Activated B cell treated with CpG ODN at 0.5 μM for 24 hours (primary cell): ENCODE measurements around the gene HSPA4. TPM values are rescaled to one million over a fixed set of nuclear protein-coding genes. Genes with fewer than 3 reads are reported as not detected.

Source experiments
- ATAC-seq: fragments of 200-7000 bp; cut with Tn5 transposase; one replicate; pipeline ENCODE4 v1.10.0; 2021; ENCODE audit warnings: low read depth, mild to moderate bottlenecking, moderate library complexity
- CTCF ChIA-PET: fragments of 350-600 bp; sonication (Branson Sonifier 250); formaldehyde crosslinking; loops from one replicate; lab custom pipeline; 2021; ENCODE audit warnings: antibody characterized with exemption; lab: Charles Lee
- POLR2A ChIA-PET: fragments of 350-600 bp; sonication (Branson Sonifier 250); formaldehyde crosslinking; loops from one replicate; lab custom pipeline; 2021; ENCODE audit warnings: antibody characterized with exemption; lab: Charles Lee
- DNase-seq: peaks from one replicate; pipeline ENCODE4 v3.0.0; 2022
- H3K27ac Mint-ChIP-seq: one replicate; pipeline ENCODE4 v1.8.0; 2020; ENCODE audit warnings: mixed read lengths
- H3K27me3 Mint-ChIP-seq: one replicate; pipeline ENCODE4 v1.8.0; 2021; ENCODE audit warnings: mixed read lengths
- H3K36me3 Mint-ChIP-seq: one replicate; pipeline ENCODE4 v1.8.0; 2021; ENCODE audit warnings: low read depth, mixed read lengths
- H3K4me1 Mint-ChIP-seq: one replicate; pipeline ENCODE4 v1.8.0; 2021; ENCODE audit warnings: mixed read lengths
- H3K4me3 Mint-ChIP-seq: one replicate; pipeline ENCODE4 v1.8.0; 2020; ENCODE audit warnings: mild to moderate bottlenecking, mixed read lengths
- H3K9me3 Mint-ChIP-seq: one replicate; pipeline ENCODE4 v1.8.0; 2020; ENCODE audit warnings: mixed read lengths
- CTCF ChIP-seq: fragments of 200-600 bp; IDR thresholded peaks from one replicate; pipeline ENCODE4 v1.8.0; 2022; ENCODE audit warnings: antibody characterized with exemption, mild to moderate bottlenecking
- intact Hi-C: fragments of 100-400 bp; cut with micrococcal nuclease; formaldehyde crosslinking; loops from one replicate; pipeline ENCODE4 v1.15.1; 2024
- total RNA-seq: library from RNA; stranded (reverse); gene quantifications from 2 replicates; pipeline ENCODE4 v1.2.3, GENCODE V29; 2022

Gene HSPA4
- total RNA-seq, 1 donor from 2014 or later = 152 TPM

DNA sequence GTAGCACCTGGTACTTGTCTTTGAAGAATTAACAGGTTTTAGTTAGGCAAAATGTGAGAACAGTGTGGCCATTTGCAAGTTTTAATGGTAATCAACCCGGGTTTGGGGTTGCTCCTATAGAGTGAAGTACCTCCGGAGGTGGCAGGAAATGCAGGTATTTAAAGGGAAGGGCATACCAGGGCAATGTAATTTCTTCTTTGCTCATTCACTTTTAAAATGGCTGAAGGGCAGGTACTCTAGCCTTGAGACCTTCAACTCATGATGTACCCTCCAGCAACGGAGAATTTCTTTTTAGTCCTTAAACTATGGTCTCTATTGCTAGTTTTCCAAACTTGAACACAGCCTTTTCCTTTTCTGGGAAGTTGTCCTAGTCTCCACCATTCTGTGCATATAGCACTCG is 1.3 kb upstream of the HSPA4 start:
- POLR2A ChIA-PET = interaction anchor here (0.8 to 4.0 kb wide), 10 partner anchors 12 to 1126 kb away, joined by 3 to 132 read pairs (median 19); partner anchors contain the start of genes AFF4, RAD50, SKP1 and ZCCHC10
- TF ChIP-seq CTCF = no peak
- DNase-seq (no peak), ATAC-seq (no peak)
- H3K4me3 Mint-ChIP-seq = peak overlapping the region; percentile 96
- no peaks in the 10 kb centered on the region for H3K27me3 Mint-ChIP-seq
- H3K9me3 Mint-ChIP-seq = no peaks in the 10 kb centered on the region
- CTCF ChIA-PET = interaction anchor here (1.2 kb wide), 1 partner anchor 87 kb away, joined by 3 read pairs; the partner anchor contains the start of gene AFF4
- peaks cover 68% of the 10 kb centered on the region for H3K4me1 Mint-ChIP-seq
- peak overlapping the region; percentile 99 for H3K27ac Mint-ChIP-seq
- intact Hi-C loops = loop anchor here (2.0 to 10.0 kb wide), 5 partner anchors 917 to 1256 kb away; partner anchors contain the start of genes C5orf15, FNIP1 and VDAC1
- H3K36me3 Mint-ChIP-seq = peaks cover 22% of the 10 kb centered on the region

GRCh38 chr5:133051061-133051541 is 712 bp upstream of the HSPA4 start:
- ATAC-seq = no peak
- Mint-ChIP-seq H3K27me3 (no peaks in the 10 kb centered on the region), H3K4me3 (peak overlapping the region; percentile 96), H3K36me3 (peaks cover 22% of the 10 kb centered on the region), H3K9me3 (no peaks in the 10 kb centered on the region), H3K4me1 (peaks cover 68% of the 10 kb centered on the region), H3K27ac (peak overlapping the region; percentile 99)
- DNase-seq = no peak
- no peak for TF ChIP-seq CTCF
- POLR2A ChIA-PET = interaction anchor here (0.6 to 4.0 kb wide), 27 partner anchors 8 to 1174 kb away, joined by 3 to 132 read pairs (median 5); partner anchors contain the start of genes AFF4, KIF3A, PPP2CA and RAD50
- CTCF ChIA-PET = interaction anchor here (1.0 to 1.2 kb wide), 2 partner anchors 18 to 87 kb away, joined by 3 read pairs; partner anchors contain the start of gene AFF4
- intact Hi-C loops = loop anchor here (1.0 to 10.0 kb wide), 8 partner anchors 18 to 1256 kb away; partner anchors contain the start of genes AFF4, C5orf15, FNIP1 and VDAC1

DNA sequence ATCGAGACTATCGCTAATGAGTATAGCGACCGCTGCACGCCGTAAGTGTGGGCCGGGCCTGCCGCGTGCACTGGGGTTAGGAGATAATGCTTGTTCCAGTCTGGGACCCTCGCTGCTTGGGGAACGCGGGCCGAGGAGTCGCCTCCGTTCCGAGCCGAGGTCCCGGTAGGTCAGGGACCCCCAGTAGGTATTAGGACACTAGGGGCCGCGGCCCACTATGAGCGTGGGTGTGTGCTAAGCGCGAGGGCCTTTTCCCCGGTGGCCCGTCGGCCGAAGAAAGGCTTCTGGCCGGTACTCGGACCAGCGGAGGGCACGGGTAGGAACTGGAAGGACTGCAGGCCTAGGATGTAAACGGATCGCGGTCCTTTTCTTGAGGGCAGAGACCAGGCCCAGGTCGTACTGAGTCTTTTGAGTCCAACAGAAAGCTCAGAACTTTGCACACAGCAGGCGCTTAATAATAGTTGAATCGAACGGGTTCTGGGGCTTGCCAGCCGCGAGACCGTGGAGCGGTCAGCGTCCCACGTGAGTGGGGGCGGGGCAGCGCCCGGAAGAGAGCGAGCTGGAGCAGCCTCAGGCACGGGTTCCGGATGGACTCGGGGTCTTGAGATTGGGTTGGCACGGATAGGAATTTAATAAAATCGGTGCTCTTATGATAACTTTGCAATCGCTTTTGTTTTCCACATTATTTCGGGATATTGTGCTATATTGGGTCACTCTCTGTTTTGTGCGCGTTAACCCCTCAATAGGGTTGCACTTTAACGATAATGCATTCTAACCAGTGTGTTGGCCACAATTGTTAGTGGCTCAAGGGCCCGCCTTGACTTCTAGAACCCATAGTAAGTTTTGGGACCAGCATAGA is 733 bp downstream of the HSPA4 start:
- intact Hi-C loops = loop anchor here (2.0 to 10.0 kb wide), 5 partner anchors 50 to 1258 kb away; partner anchors contain the start of genes C5orf15 and FNIP1
- DNase-seq (peak; percentile 57), ATAC-seq (no peak)
- ChIA-PET CTCF (interaction anchor here (1.0 to 1.1 kb wide), 2 partner anchors 20 to 52 kb away, joined by 3 read pairs; no protein-coding TSS in a partner anchor), POLR2A (interaction anchor here (0.6 to 4.0 kb wide), 26 partner anchors 8 to 1676 kb away, joined by 3 to 132 read pairs (median 4); partner anchors contain the start of genes AFF4, KIF3A, PPP2CA and SKP1)
- peak overlapping the region; percentile 99 for H3K27ac Mint-ChIP-seq
- H3K27me3 Mint-ChIP-seq = no peaks in the 10 kb centered on the region
- peaks cover 67% of the 10 kb centered on the region for H3K4me1 Mint-ChIP-seq
- H3K36me3 Mint-ChIP-seq = peaks cover 22% of the 10 kb centered on the region
- no peaks in the 10 kb centered on the region for H3K9me3 Mint-ChIP-seq
- no peak for TF ChIP-seq CTCF
- H3K4me3 Mint-ChIP-seq = peak overlapping the region; percentile 96

DNA sequence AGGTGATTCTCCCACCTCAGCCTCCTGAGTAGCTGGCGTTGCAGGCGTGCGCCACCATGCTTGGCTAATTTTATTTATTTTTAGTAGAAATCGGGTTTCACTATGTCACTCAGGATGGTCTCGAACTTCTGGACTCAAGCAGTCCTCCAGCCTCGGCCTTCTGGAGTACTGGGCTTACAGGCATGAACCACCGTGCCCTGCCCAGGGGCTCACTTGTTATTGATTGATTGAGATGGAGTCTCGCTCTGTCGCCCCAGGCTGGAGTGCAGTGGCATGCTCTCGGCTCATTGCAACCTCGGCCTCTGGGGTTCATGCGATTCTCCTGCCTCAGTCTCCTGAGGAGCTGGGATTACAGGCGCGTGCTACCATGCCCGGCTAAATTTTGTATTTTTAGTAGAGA is 1.6 kb downstream of the HSPA4 start:
- Mint-ChIP-seq H3K27ac (peak overlapping the region; percentile 99), H3K36me3 (peaks cover 22% of the 10 kb centered on the region), H3K27me3 (no peaks in the 10 kb centered on the region), H3K9me3 (no peaks in the 10 kb centered on the region), H3K4me1 (peaks cover 71% of the 10 kb centered on the region), H3K4me3 (peak overlapping the region; percentile 96)
- no peak for ATAC-seq
- TF ChIP-seq CTCF = no peak
- ChIA-PET POLR2A (interaction anchor here (2.9 to 3.2 kb wide), 2 partner anchors 29 to 90 kb away, joined by 95 to 101 read pairs; partner anchors contain the start of genes AFF4 and ZCCHC10), CTCF (no interaction called here)
- DNase-seq = no peak
- intact Hi-C loops = loop anchor here (2.0 to 10.0 kb wide), 5 partner anchors 49 to 1259 kb away; partner anchors contain the start of genes C5orf15 and FNIP1
